ENCODE data around the gene FANCF.

DNA sequence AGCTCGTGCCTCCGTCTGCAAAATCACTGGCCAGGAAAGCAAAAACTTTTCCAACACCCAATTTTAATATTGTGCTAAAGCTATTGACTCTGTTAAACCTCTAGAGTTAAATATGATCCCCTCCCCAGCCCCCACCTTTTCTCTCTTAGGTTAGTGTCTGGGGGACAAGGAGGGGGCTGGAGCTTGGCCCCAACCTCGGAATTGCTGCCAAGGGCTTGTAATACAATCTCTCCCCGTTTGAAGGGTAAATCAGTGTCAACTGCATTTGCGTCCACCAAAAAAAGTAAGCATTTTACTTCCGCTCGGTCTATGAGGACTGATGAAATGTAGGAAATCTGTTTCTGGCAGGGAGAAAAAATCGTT is 40.7 kb upstream of the FANCF start, which contains the start of gene GAS2:
- TF ChIP-seq, protein P1, sequence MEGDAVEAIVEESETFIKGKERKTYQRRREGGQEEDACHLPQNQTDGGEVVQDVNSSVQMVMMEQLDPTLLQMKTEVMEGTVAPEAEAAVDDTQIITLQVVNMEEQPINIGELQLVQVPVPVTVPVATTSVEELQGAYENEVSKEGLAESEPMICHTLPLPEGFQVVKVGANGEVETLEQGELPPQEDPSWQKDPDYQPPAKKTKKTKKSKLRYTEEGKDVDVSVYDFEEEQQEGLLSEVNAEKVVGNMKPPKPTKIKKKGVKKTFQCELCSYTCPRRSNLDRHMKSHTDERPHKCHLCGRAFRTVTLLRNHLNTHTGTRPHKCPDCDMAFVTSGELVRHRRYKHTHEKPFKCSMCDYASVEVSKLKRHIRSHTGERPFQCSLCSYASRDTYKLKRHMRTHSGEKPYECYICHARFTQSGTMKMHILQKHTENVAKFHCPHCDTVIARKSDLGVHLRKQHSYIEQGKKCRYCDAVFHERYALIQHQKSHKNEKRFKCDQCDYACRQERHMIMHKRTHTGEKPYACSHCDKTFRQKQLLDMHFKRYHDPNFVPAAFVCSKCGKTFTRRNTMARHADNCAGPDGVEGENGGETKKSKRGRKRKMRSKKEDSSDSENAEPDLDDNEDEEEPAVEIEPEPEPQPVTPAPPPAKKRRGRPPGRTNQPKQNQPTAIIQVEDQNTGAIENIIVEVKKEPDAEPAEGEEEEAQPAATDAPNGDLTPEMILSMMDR (IDR thresholded peaks at IDR 0.05) = no peak
- TF ChIP-seq EZH2 (IDR thresholded peaks at IDR 0.05) (no peak), EZH2phosphoT487 (IDR thresholded peaks at IDR 0.05) (no peak)

Data from neural progenitor cell (in vitro differentiated cells).